Right ventricle myocardium inferior (tissue), 1 donor: ENCODE results near the gene CFAP65. TPM values are rescaled to one million over a fixed set of nuclear protein-coding genes. Genes with fewer than 3 reads are reported as not detected.

Experiments used
- ATAC-seq: fragments of 200-7000 bp; cut with Tn5 transposase; one replicate; pipeline ENCODE4 v1.9.1; 2020; ENCODE audit warnings: mild to moderate bottlenecking, moderate library complexity
- DNase-seq: peaks from one replicate; pipeline ENCODE4 v3.0.0; 2021; ENCODE audit errors: missing footprints
- intact Hi-C: fragments of 100-400 bp; cut with DNase I; formaldehyde crosslinking; loops from one replicate; pipeline ENCODE4 v1.11.0; 2022
- total RNA-seq: library from RNA; stranded (reverse); fragmentation: NEBNext Ultra II Directional; extraction: Animal tissue kit (Norgen Biotek cat#: 25700); gene quantifications from one replicate; pipeline ENCODE4 v1.2.1, GENCODE V29; 2021
- donor health status: DM: no; HTN: yes; CAD: no; lungs with severe emphysema.

CFAP65 gene
- total RNA-seq, 1 donor from 2014 or later: not detected

GRCh38 chr2:219062081-219062480 is 20.8 kb upstream of the CFAP65 start:
- DNase-seq (no peak), ATAC-seq (no peak)
- intact Hi-C loops: no loop called here

GRCh38 chr2:219060821-219061791 is 19.8 kb upstream of the CFAP65 start, which contains the start of gene IHH:
IHH (minus strand) TSS chr2:219060921; CDS start chr2:219060467, 454 bp downstream.
- no peak for ATAC-seq
- intact Hi-C loops: no loop called here
- no peak for DNase-seq

GRCh38 chr2:219059725-219060682 is 18.7 kb upstream of the CFAP65 start:
- ATAC-seq: no peak
- no peak for DNase-seq
- intact Hi-C loops: loop anchor here (2.0 to 5.0 kb wide), 2 partner anchors 95 to 237 kb away; no protein-coding TSS in a partner anchor

- no peak for DNase-seq
- intact Hi-C loops: loop anchor here (2.0 to 5.0 kb wide), 2 partner anchors 95 to 238 kb away; no protein-coding TSS in a partner anchor
- no peak for ATAC-seq
Measured at GRCh38 chr2:219059375-219059724, 18.0 kb upstream of the CFAP65 start.

DNA sequence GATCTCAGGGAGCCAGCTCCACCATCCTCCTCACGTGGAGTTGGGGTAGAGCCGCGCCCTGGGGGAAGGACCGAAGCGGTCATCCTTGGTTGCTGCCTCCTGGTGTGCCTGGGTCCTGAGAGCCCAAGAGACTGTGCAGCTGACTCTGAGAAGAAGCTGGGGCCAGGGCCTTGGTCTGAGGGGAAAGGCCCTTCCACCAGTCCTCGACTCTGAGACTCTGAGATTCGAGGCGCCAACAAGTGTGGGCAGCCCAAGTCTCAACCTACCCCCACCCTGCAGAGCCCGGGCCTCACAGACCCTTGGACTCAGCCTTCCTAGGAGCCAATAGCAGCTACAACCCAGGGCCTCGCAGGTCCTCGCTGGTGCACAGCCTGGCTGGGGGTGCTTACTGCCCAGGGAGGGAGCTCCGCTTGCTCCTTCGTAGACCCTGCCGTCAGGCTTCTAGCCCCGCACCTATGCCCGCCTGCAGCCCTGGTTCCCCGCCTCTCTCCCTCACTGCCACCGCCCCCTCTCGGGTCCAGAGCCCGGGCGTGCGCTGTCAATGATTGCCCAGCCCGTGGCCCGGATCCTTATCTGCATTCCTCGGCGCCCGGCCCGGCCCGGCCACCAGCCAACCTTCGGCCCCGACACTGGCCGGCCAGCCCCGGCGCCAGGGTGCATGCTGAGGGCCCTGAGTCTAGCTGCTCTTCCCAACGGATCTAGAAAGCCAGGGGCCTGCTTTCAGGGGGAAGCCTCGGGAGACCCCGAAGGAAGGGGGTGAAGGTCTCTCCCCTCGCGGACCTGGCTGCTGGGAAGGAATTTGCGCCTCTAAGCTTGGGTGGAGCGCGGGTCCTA is 17.4 kb upstream of the CFAP65 start:
- ATAC-seq (peak; percentile 60), DNase-seq (no peak)
- intact Hi-C loops: loop anchor here (1.0 to 5.0 kb wide), 3 partner anchors 61 to 239 kb away; no protein-coding TSS in a partner anchor

DNA sequence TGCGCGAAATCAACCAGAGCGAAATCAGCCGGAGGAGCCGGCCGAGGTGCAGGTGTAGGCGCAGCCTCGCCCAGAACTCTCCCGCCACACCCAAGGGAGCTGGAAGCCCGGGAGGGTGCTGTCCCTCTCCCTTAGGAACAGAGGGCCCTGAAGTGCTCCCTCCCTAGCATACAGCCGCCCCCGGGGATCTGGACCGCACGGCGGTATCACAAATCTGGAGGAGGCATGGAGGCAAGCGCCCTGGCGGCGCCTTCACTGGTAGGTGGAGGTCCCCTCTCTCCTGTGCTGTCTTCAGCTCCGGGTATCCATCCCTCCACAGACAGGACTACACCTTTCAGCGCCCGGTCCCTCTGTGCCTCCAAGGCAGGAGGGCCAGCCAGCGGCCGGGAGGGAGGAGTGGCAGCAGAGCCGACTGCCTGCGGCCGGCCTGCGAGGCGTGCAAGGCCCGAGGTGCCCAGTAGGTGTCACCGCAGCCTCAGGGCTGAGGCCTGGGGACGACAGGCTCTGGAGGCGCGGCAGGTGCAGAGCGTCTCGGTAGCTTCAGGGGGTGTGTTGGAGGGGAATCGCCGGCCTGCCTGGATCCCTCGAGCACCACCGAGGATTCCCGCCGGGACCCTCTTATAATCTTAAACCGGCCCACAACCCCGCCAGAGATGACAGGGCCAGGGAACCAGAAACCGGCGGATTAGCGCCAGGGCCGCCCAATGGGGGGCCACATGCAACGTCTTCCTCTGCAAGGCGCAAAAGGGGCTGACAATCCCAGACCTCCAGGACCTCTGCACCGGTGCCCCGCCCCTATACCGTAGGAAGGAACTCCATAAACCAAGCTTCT is 16.6 kb upstream of the CFAP65 start:
- intact Hi-C loops: loop anchor here (1.0 to 5.0 kb wide), 3 partner anchors 61 to 239 kb away; no protein-coding TSS in a partner anchor
- DNase-seq (peak; percentile 88), ATAC-seq (peak; percentile 93)

- no peak for DNase-seq
- intact Hi-C loops: loop anchor here (5.0 kb wide), 1 partner anchor 240 kb away; no protein-coding TSS in a partner anchor
- no peak for ATAC-seq
Measured at GRCh38 chr2:219056896-219057708, 15.8 kb upstream of the CFAP65 start.

DNA sequence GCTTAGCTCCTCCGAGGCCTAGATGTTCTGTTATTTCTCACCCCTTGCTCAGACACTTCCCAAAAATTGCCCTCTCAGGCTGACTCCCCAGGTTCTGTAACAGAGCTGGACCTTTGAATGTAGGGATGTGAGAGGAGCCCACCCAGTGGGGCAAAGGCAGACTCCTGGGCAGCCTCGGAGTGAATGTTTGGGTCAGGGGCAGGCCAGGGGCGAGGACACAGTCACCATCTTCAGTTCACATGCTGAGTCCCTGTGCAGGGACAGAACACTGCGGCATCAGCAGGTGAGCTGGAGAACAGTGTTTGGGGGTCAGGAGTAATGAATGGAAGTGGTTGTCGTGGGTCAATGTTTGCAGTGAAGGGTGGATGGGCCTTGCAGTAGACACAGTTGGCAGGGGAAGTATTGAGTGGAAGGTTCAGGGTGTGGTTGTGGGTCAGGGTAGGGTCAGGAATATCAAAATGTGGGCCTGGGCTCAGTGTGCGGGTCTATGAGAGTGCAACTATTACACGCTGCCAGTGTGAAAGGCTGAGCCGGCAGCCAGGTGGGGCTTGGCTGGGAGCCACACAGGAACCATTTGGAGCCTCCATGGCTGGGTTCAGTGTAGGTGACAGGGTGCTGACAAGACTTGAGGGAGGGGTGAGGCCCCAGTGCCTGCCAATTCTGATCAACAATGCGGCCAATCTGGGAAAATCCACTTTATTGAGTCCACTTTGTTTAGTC is 15.0 kb upstream of the CFAP65 start:
- no peak for ATAC-seq
- intact Hi-C loops: loop anchor here (5.0 kb wide), 1 partner anchor 241 kb away; no protein-coding TSS in a partner anchor
- no peak for DNase-seq

GRCh38 chr2:219054956-219055903 is 13.9 kb upstream of the CFAP65 start:
- DNase-seq (no peak), ATAC-seq (no peak)
- intact Hi-C loops: loop anchor here (5.0 kb wide), 1 partner anchor 242 kb away; no protein-coding TSS in a partner anchor

DNA sequence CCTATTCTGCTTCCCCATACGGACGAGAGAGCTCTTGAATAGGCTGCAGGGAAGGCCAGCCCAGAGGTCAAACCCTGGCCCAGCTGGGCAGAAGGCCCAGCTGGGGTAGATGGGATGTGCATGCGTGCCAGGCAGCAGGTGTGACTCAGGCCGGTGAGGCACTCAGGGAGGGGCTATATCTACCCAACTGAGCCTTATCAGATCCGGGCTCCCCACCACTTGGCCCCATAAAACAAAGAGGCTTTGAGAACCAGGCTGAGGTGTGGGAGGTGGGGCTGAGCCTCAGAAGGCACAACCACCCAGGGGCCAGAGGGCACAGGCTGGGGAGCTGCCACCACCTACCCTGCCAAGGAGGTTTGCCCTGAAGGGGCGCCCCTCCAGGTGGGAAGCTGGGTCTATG is 8.0 kb upstream of the CFAP65 start:
- ATAC-seq (peak; percentile 20), DNase-seq (no peak)
- intact Hi-C loops: no loop called here

- intact Hi-C loops: no loop called here
- no peak for DNase-seq
- no peak for ATAC-seq
Measured at GRCh38 chr2:219045937-219046550, 4.7 kb upstream of the CFAP65 start.

DNA sequence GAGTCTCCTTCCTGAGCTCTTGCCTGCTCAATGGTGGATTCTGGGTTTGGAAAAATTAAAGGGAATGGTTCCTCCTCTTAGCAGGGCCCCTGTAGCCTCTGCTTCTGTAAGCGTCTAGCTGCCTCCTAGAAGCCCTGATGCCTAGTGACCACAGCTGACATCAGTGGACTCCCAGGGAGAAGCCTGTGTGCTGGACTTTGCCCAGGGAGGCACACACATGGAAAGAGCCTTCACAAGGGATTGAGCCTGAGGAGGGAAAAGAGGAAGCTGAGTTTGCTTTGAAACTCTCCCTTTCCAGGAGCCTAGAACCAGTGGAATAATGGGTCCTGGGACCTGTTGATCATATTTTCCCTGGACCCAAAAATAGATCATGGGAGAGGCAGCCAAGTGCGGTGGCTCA is 1.4 kb upstream of the CFAP65 start:
- no peak for ATAC-seq
- intact Hi-C loops: no loop called here

DNA sequence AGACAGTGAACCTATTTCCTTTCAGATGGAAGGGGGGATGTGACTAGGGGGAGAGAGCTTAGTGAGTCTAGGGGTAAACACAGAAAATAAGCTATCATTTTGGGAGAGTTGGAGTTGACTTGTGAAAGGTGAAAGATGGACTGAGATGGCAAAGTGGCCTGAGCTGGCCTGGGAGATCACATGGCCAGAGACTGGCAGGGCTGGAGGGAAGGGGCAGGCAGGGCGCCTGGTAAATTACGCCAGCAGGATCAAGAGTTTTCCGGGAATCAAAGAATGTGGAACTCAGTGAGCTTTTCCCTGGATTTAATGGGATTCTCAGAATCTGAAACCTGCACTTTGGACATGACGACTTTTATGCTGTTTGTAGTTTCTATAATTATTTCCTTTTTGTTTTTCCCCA is 841 bp upstream of the CFAP65 start:
- no peak for ATAC-seq
- no peak for DNase-seq
- intact Hi-C loops: no loop called here

More for the DNA sequence above, 1.4 kb upstream of the CFAP65 start:
- DNase-seq: no peak

DNA sequence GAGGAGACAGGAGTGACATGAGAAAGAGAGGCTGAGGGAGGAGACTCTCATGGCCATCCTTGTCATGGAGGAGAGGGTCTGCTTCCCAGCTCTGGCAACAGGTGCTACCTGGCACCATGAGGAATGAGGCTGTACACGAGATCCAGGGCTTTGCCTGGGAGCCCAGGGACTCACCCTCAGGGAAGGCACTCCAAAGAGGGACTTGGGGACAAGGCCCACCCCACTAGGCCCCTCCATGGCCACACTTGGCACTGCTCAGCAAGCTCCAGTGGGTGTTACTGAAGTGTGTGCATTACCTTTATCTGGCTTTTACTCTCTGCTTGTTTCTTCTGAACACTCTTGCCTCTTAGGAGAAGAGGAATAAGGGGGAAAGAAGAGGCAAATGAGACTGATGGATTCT is 2.7 kb downstream of the CFAP65 start:
- ATAC-seq (no peak), DNase-seq (no peak)
- intact Hi-C loops: no loop called here
